Stimulated activated CD4-positive, alpha-beta T cell treated with anti-CD3 and anti-CD28 coated beads, Interleukin-2, amount 100 ng/mL, for 48 hours (primary cell): ENCODE measurements around the gene KCNH3.
"Not testable (repeated sequence)": the region's sequence is repeated elsewhere in the genome, so short reads cannot be mapped to it uniquely, and the experiment has no call there.

ENCODE experiments used
- DNase-seq, 2 donors: peaks; one replicate each; pipeline ENCODE4 v3.0.0-alpha.2; 2020

The KCNH3 gene

GRCh38 chr12:49527361-49528130 lies 11.3 kb upstream of the KCNH3 start:
- no peak for DNase-seq

DNA sequence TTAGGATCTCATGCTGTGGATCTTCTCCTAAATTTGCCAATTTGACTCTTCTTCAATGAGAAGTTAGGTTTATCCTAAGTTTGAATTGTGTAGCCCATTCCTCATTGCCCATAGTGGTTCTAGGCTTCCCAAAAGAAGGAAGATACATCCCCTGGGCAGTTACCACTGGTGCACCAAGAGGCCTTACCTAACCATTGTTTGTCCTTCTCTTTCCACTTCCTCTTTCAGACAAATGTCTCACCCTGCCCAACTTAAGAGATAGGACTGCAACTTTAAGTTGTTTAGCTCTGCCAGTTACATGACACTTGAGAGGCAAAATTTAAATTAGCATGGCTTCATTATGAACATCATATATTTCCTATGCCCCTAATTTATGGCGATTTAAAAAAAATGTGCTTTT lies 9.4 kb upstream of the KCNH3 start:
- no peak for DNase-seq

- DNase-seq, result no peak
Measured at GRCh38 chr12:49531745-49532144, 7.1 kb upstream of the KCNH3 start.

DNA sequence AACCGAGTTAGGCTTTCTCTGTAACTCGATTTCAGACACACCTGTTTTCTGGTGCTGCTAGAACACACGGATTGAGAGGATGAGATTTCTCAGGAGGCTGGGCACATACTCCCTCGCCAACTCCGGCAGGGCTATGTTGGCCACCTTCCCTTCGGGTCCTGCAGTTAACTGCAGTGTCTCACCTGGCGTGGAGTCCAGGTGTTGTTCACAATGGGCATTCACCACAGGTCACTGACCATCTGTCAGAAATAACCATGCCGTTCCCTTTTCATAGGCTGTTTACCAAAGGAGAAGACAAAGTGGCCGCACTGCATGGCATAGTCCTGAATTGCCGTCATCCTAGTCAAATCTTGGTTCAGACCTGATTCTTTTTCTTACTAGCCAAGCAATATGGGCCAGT lies 5.5 kb upstream of the KCNH3 start:
- no peak for DNase-seq

DNA sequence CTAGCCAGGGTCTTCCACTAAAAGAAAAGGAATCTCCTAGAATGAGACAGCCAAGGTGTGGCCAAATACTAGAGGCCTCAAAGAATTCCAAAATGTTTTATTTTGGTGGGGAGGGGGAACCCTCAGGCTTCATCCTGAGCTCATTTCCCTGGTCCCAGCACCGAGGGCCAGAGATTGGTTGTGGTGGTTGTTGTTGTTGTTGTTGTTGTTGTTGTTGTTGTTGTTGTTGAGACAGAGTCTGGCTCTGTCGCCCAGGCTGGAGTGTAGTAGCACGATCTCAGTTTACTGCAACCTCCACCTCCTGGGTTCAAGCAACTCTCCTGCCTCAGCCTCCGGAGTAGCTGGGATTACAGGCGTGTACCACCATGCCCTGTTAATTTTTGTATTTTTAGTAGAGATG lies 4.7 kb upstream of the KCNH3 start:
- DNase-seq, result not testable (repeated sequence)

DNA sequence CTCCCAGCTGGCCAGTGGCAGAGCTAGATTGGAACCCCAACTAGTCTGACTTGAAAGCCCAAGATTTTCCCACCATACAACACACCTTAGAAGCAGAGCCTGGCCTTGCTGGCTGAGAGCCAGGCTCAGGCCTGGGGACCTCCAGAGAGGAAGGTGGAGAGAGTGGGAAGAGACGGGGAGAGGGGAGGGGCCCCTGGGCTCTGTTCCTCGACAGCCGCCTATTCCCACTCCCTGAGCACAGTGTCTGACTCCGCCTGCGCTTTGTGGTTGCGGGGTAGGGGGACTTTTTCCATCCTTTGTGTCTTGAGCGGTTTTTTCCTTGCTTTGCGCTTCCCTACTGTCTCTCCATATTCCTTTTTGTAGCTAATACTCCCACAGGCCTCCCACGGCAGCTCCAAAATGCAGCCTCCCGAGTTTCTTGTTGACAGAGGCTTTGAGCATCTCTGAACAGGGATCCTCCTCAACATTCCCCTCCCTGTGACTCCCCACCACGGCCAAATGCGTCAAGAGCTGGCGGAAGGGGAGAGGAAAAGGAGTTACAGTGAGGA lies 4.0 kb upstream of the KCNH3 start:
- DNase-seq, result no peak

DNA sequence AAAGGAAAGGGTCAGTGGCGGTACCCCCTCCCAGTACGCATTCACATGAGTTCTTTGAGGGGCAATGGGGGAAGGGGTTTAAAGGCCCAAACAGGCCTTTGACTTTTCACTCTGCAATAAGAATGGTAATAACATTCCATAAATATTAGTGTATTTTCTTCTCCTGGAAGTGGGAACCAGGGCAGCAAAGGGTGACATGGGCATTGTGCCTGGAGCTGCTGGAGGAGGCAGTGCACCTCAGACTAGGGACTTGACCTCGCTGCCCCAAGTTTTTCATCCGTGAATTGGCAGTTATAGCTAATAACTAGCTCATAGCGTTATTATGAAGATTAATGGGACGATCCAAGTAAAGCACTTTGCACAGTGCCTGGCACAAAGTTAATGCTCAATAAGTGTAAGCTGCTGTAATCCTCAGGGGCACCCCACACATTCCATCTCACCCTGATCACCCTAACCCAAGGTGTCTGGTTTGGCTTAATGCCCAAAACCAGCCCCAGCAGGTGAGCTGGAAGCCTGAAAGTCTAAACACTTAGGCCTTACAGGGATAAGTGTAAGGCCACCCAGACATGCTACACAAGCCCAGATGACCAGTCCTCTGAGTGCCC lies 2.8 kb upstream of the KCNH3 start:
- DNase-seq, result no peak

DNA sequence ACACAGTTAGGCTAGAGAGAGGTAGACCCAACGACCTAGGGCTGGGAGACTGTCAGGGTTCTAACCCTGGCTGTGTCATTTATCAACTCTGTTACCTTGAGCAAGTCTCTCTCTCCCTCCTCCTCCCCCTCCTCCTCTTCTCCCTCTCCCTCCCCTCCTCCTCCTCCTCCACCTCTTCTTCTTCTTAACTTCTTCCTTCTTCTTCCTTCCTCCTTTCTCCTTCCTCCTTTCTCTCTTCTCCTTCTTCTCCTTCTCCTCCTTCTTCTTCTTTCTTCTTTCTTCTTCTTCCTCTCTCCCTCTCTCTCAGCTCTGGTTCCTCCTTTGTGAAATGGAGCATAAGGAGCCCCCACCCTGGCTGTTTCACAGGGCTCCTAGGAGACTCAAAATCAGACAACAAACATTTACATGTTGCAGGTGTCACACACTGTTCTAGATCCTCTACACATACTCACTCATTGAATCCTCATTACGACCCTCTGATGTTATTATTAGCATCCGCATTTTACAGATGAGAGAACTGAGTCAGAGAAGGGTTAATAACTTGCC lies 2.2 kb upstream of the KCNH3 start:
- DNase-seq, result no peak

- no peak for DNase-seq
Measured at GRCh38 chr12:49537231-49537751, 1.5 kb upstream of the KCNH3 start.

- DNase-seq, result peak in 1 of 2 donors; percentile 26
Measured at GRCh38 chr12:49537752-49538509, 899 bp upstream of the KCNH3 start.

DNA sequence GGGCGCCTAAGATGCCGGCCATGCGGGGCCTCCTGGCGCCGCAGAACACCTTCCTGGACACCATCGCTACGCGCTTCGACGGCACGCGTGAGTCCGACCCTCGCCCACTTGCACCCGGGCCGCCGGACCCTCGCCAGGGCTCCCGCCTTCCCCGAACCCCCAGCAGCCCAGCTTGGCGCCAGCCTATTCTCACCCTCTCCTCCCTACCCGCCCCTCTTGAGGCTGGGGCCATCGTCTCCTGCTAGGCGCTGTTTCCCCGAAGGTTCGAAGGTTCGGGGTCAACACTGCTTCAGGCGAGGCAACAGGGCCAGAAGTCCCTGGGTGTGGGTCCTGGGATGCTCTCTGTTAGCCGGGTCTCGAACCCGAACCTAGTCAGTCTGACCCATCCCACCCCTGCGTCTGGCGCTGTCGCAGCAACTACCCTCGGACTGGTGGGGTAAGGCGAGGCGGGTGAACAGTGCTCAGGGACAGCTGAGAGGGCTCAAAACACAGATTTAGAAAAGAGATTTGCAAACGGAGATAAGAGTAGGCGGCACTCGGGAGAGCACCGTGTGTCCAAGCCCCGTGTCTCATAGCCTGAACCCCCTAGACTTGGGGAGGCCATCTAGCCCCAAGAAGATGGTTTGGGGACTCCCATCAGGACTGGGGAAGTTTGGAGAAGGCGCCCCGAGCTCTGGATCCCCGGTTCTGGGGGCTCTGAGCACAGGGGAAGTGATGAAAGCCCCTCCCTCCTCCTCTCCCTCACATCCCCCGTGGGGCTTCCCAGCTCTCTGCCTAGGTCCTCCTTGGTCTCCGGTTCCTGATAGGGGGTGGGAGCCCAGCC lies 787 bp downstream of the KCNH3 start:
- no peak for DNase-seq

DNA sequence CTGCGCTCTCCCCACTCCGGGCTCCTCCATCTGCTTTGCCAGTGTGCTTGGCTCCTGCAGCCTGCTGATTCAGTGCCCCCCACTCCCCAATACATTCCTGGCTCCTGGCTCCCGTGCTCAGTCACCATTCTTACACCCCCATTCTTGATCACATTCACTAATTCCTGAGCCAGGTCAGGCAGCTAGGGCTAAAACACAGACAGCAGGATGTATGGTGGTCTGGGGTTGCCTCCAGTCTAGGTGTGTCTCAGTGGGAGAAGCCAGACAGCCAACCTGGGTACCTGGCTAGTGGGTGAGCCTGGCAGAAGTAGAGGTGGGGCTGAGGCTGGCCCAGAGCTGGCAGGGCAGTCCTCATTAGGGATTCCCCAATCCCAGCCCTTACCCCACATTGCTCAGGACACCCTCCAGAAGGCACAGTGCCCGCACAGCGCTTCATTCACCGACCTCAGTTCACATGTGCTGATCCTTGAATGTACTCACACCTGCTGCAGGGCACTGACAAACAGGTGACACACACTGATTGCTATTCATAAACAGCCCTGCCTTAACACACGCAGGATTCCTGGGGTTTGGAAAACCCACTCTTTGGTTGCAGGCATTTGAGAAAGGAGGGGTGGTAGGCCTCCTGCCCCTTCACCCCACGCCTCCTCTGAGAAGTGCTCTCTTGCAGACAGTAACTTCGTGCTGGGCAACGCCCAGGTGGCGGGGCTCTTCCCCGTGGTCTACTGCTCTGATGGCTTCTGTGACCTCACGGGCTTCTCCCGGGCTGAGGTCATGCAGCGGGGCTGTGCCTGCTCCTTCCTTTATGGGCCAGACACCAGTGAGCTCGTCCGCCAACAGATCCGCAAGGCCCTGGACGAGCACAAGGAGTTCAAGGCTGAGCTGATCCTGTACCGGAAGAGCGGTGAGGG lies 1.7 kb downstream of the KCNH3 start:
- DNase-seq, result no peak

DNA sequence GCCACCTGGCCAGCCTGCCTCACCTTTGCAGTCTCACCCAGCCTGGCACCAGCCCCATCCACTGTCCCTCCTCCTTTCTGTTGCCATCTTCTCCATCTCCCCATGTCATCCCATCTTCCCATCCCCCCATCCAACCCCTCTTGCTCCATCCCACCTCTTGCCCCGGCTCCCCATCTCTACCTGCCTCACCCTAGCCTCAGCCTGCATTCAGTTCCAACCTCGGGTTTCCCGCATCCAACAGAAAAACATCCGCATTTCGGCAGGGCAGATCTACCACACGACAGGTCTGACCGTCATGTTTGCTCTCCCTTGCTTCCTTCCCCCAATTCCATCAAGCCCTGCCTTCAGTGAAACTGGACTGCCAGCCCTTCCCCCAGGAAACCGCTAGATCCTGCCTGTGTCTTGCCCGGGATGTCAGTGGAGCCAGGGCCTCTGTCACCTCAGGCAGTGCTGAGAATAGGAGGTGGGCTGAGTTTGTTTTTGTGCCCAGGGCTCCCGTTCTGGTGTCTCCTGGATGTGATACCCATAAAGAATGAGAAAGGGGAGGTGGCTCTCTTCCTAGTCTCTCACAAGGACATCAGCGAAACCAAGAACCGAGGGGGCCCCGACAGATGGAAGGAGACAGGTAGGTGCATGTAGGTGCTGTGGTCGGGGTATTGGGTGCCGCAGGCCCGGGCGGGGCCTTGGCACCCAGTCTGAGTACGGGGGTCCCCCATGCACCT lies 2.5 kb downstream of the KCNH3 start:
- no peak for DNase-seq

DNA sequence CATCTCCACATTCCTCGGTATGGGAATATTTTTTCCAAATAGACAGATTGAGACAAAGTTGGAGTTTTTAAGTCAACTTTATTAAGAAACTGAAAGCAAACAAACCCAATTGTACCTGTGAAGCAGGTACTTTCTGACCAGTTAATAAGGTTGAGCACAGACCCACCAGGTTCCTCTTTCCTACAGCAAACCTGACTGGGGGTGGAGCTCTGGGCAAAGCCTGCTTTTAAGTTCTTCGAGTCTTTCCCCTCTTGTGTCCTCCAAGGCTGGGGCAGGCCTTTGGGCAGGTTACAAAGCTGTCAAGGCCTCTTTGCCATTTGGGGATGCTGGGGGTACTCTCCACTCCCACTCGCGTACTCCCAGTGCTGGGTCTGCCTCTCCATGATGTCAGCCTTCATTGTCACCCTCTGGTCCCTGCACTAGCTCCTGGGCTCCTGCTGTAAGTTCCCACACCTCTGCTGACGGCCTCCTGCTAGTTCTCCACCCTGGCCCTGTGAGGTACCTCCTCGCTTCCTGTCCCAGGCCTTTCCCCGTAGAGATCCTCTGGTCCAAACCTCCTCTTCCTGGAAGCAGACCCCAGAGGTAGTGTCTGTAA lies 3.2 kb downstream of the KCNH3 start:
- DNase-seq, result no peak

DNA sequence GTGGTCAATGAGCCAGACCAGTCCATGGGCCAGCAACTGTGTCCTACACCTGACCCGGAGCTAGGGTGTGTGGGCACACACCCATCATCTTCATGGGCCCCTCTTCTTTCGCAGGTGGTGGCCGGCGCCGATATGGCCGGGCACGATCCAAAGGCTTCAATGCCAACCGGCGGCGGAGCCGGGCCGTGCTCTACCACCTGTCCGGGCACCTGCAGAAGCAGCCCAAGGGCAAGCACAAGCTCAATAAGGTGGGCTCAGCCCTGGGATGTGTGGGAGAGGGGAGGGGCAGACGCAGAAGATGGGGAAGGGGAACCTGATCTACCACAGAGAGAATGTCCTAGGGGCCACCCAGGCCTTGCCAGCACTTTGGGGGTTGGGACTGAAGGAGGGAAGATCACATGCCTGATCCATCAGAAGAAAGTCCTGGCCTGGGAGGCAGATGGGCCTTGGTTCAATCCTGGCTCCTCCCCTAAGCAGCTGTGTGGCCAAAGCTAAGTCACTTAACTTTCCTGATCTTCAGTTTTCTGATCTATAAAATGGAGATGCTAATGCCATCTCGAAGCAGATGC lies 3.8 kb downstream of the KCNH3 start:
- DNase-seq, result no peak

DNA sequence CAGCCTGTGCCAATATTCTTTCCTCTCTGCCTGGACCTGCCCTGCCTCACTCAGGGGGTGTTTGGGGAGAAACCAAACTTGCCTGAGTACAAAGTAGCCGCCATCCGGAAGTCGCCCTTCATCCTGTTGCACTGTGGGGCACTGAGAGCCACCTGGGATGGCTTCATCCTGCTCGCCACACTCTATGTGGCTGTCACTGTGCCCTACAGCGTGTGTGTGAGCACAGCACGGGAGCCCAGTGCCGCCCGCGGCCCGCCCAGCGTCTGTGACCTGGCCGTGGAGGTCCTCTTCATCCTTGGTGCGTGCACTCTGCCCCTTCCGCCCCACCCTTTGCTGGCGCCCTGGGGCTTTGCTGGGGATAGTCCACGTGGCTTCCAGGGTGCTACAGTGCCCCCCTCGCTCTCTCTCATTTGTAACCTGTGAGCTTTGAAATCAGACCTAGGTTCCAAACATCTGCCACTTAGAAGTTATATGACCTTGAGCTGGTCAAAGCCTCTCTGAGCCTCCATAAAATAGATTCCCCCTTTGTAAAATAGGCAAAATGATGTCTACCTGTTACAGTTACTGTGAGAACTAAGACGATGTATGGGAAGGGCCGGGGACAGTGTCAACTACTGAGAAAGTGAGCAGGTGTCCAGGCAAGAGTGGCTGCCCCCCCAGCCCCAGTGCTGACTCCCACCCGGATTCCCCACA lies 4.5 kb downstream of the KCNH3 start:
- no peak for DNase-seq

DNA sequence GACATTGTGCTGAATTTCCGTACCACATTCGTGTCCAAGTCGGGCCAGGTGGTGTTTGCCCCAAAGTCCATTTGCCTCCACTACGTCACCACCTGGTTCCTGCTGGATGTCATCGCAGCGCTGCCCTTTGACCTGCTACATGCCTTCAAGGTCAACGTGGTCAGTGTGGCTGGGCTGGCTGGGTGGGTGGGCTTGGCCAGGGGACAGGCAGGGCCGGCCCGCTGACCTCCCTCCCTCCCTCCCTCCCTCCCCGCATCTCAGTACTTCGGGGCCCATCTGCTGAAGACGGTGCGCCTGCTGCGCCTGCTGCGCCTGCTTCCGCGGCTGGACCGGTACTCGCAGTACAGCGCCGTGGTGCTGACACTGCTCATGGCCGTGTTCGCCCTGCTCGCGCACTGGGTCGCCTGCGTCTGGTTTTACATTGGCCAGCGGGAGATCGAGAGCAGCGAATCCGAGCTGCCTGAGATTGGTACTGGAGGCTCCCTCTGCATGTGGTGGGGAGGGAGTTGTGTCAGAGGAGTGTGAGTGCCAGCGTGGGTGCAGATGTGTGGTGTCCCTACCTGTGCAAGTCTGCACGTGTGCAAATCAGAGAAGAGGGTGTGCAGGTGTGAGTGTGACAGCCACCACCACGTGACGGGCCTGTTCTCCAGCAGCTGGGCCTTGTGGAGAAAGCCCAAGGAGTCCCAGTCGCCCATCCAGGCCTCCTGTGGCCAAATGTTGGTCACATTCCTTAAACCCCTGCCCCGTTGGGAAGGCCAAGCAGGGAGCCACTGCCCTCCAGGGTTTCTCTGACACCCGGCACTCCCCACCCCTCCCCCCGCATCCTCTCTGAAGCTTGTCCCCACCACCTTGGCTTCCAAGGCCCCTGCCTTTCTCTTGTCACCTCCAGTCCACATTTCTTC lies 5.3 kb downstream of the KCNH3 start:
- no peak for DNase-seq

DNA sequence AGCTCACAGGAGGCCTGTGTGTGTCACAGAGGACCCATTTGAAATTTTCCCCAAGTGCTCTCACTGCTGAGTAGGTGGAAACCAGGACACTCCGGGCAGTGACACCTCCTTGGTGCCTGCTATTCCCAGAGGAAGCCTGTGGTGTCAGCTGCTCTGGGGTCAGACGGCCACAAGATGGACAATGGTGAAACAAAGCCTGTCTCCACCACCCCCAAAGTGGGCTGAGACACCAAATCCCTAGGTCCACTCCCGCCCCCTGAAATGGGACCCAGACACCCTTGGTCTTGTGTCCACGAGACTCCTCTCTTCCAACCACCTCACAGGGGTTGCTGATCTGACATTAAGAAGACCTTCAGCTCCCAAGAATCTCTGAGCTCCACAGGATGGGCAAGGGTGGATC lies 7.0 kb downstream of the KCNH3 start:
- DNase-seq, result no peak
